ENCODE results near the gene TRPV5. TPM values are rescaled to one million over a fixed set of nuclear protein-coding genes. Genes with fewer than 3 reads are reported as not detected.

TRPV5 gene
- total RNA-seq, 2 experiments from 2014 or later, result 0.06 TPM; not detected in 1

- H3K27ac ChIP-seq (ENCODE audit: low read depth, low read length, poor library complexity, severe bottlenecking), result no peak overlapping the region
- no TSS peak for BruUV-seq (replicated peaks)
- no peak overlapping the region for H2AFZ ChIP-seq (ENCODE audit: low read length)
- no peaks in the 10 kb centered on the region for H3K9me2 ChIP-seq (ENCODE audit: insufficient read depth, low read length)
- intact Hi-C loops (cut with micrococcal nuclease; ENCODE audit: unreplicated experiment), result no loop called here
- H3K4me1 ChIP-seq (ENCODE audit: insufficient read depth, low read length, poor library complexity, severe bottlenecking), result no peaks in the 10 kb centered on the region
- no peaks in the 10 kb centered on the region for H3K36me3 ChIP-seq (ENCODE audit: insufficient read depth, low read length)
- no peaks in the 10 kb centered on the region for H3K9me3 ChIP-seq (ENCODE audit: low read length)
- H3K79me2 ChIP-seq (ENCODE audit: insufficient read depth, low read depth, low read length), result no peaks in the 10 kb centered on the region
- CTCF ChIA-PET (ENCODE audit: unreplicated experiment), result no interaction called here
- no peak for DNase-seq (ENCODE audit: low spot score)
- POLR2A ChIA-PET, result no interaction called here
- no peaks in the 10 kb centered on the region for H4K20me1 ChIP-seq (ENCODE audit: insufficient read depth, low read length)
- H3K4me2 ChIP-seq (ENCODE audit: low read length), result no peak overlapping the region
- TF ChIP-seq EZH2phosphoT487 (IDR thresholded peaks at IDR 0.05; ENCODE audit: borderline replicate concordance, low read depth, low read length) (no peak), CTCF (conservative IDR thresholded peaks at IDR 0.05; ENCODE audit: low read length) (no peak)
- H3K4me3 ChIP-seq (ENCODE audit: low read depth, low read length, poor library complexity, severe bottlenecking), result no peak overlapping the region
Observed at GRCh38 chr7:142913566-142913965, 20.0 kb downstream of the TRPV5 start.

GRCh38 chr7:142913051-142913450 lies 20.5 kb downstream of the TRPV5 start:
- POLR2A ChIA-PET, result no interaction called here
- TF ChIP-seq CTCF (conservative IDR thresholded peaks at IDR 0.05; ENCODE audit: low read length) (no peak), EZH2phosphoT487 (IDR thresholded peaks at IDR 0.05; ENCODE audit: borderline replicate concordance, low read depth, low read length) (no peak)
- Histone ChIP-seq H4K20me1 (ENCODE audit: insufficient read depth, low read length) (no peaks in the 10 kb centered on the region), H2AFZ (ENCODE audit: low read length) (no peak overlapping the region), H3K4me3 (ENCODE audit: low read depth, low read length, poor library complexity, severe bottlenecking) (no peak overlapping the region), H3K4me1 (ENCODE audit: insufficient read depth, low read length, poor library complexity, severe bottlenecking) (no peaks in the 10 kb centered on the region), H3K4me2 (ENCODE audit: low read length) (no peak overlapping the region), H3K27ac (ENCODE audit: low read depth, low read length, poor library complexity, severe bottlenecking) (no peak overlapping the region), H3K9me2 (ENCODE audit: insufficient read depth, low read length) (no peaks in the 10 kb centered on the region), H3K79me2 (ENCODE audit: insufficient read depth, low read depth, low read length) (no peaks in the 10 kb centered on the region), H3K36me3 (ENCODE audit: insufficient read depth, low read length) (no peaks in the 10 kb centered on the region), H3K9me3 (ENCODE audit: low read length) (no peaks in the 10 kb centered on the region)
- DNase-seq (ENCODE audit: low spot score), result no peak
- intact Hi-C loops (cut with micrococcal nuclease; ENCODE audit: unreplicated experiment), result no loop called here
- BruUV-seq (replicated peaks), result no TSS peak
- CTCF ChIA-PET (ENCODE audit: unreplicated experiment), result no interaction called here

- ChIA-PET CTCF (ENCODE audit: unreplicated experiment) (no interaction called here), POLR2A (no interaction called here)
- intact Hi-C loops (cut with micrococcal nuclease; ENCODE audit: unreplicated experiment), result no loop called here
- H2AFZ ChIP-seq (ENCODE audit: low read length), result no peak overlapping the region
- TF ChIP-seq EZH2phosphoT487 (IDR thresholded peaks at IDR 0.05; ENCODE audit: borderline replicate concordance, low read depth, low read length) (no peak), CTCF (conservative IDR thresholded peaks at IDR 0.05; ENCODE audit: low read length) (no peak)
- no peaks in the 10 kb centered on the region for H3K36me3 ChIP-seq (ENCODE audit: insufficient read depth, low read length)
- H3K79me2 ChIP-seq (ENCODE audit: insufficient read depth, low read depth, low read length), result no peaks in the 10 kb centered on the region
- no peaks in the 10 kb centered on the region for H3K4me1 ChIP-seq (ENCODE audit: insufficient read depth, low read length, poor library complexity, severe bottlenecking)
- H4K20me1 ChIP-seq (ENCODE audit: insufficient read depth, low read length), result no peaks in the 10 kb centered on the region
- H3K9me3 ChIP-seq (ENCODE audit: low read length), result no peaks in the 10 kb centered on the region
- no peak overlapping the region for H3K4me3 ChIP-seq (ENCODE audit: low read depth, low read length, poor library complexity, severe bottlenecking)
- H3K27ac ChIP-seq (ENCODE audit: low read depth, low read length, poor library complexity, severe bottlenecking), result no peak overlapping the region
- BruUV-seq (replicated peaks), result no TSS peak
- DNase-seq (ENCODE audit: low spot score), result no peak
- H3K9me2 ChIP-seq (ENCODE audit: insufficient read depth, low read length), result no peaks in the 10 kb centered on the region
- no peak overlapping the region for H3K4me2 ChIP-seq (ENCODE audit: low read length)
Observed at GRCh38 chr7:142910481-142910880, 23.1 kb downstream of the TRPV5 start.

All from OCI-LY7 (cell line).